DMS53 (cell line): ENCODE data around the gene DOCK2.
"Not testable (repeated sequence)": the region's sequence is repeated elsewhere in the genome, so short reads cannot be mapped to it uniquely, and the experiment has no call there.

Source experiments
- DNase-seq: peaks from one replicate; lab custom pipeline; 2025; lab: John Stamatoyannopoulos, UW

DOCK2 gene

DNA sequence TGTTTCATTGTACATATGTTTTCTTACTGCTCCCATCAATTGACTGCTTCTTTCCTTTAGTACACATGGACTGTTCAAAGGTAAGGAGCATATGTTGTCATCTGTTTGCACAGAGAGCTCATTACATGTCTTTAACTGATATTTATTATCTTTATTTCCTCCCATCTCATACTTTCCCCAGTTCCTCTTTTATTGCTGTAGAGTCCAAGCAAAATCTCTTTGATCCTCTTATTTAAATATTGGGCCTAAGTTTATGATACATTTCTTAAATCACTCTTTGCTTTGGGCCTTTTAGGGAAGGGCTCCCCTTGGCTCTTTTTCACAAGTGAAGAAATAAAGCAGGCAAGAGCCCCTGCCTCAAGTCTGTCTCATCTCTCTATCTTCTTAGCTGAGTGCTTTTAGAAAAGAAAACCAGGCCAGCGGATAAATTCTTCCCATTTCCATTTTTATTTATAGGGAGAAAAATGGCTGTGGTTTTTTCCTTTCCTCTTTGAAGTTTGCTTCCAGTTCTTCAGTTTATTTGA lies 152.4 kb downstream of the DOCK2 start:
- no peak for DNase-seq

DNA sequence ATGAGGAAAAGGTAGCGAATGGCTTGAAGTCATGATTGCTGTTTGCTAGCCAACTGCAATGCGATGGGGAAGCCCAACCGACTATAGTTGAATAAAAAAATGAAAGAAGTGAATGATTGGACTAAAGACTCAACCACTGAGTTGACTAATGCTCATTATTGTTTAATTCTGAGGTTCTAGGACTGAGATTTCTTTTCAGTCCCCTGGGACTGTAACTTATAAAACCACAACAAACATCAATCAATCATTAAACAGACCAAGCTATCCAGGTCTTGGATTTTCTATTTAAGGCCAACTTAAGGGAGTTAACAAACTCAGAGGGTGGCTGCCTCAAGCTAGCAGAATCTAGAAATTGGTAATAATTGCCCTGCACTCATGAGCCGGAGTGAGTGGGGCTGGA lies 154.2 kb downstream of the DOCK2 start:
- no peak for DNase-seq

DNA sequence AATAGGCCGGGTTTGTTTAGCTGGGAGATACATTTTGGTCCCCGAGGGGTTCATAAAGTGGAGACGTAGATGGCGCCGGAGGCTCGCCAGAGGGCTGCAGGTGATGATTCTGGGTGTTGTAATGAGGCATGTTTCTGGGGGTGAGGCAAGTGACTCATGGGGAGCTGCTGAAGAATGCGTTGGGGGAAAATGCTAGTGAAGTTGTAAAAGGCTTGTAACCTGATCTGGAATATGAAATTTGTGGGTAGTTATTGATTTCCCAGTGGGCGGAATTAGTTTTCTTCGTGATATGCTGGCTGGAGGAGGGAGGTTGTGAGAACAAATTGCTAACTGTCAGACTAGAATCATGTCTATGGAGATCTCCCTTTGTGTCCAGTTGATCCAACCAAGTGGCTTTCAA lies 158.3 kb downstream of the DOCK2 start:
- no peak for DNase-seq

DNA sequence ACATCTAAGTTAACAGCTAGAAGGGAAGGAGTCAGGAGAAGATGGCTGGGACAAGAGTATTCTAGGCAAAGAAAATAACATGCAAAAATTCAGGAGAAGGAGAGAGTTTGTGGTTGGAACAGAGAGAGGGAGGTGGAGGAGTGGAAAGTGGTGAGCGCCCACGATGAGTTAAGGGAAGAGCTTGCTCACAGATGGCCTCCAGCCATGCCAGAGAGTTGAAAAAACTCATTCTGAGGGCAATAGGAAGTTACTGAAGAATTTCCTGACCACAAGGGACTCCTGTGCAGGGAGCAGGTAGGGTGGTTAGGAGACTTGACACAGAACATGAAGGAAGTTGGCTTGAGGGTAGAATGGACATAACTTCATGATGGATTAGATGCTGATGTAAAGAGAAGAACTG lies 159.7 kb downstream of the DOCK2 start:
- DNase-seq, result no peak

DNA sequence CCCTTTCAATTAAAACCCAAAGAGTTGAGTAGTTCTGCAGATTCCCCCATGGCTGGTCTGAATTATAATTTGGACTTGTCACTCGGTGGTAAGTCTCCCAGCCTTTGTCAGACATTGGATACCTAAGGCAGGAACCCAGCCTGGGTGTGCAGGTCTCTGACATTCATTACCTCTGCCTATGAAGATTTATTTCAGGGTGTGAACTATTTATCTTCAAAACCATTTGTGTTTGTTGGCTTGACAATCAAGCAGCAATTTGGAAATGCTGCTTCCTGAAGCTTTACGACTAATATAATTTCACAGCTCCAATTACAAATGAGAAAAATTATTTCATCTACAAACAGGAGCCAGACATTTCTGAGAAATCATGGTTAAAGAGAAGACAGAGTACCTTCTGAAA lies 160.5 kb downstream of the DOCK2 start:
- no peak for DNase-seq

DNA sequence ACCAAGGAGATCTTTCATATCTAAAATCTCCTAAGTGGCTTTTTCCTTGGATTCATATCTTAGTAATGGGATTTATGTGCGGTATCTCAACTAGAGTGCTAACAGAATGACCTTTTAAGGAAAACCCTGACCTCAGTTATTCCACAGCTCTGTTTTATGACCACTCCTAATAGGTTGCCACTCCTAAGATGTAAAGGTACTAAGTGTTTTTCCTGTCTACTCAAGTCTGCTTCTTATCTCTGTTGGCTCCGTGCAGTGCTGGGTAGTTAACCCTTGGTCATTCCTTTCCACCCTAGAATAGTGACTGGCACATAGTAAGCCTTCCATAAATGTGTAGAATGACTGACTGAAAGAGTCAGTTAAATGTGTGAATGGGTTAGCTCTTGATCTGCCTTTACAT lies 161.4 kb downstream of the DOCK2 start:
- DNase-seq, result no peak

DNA sequence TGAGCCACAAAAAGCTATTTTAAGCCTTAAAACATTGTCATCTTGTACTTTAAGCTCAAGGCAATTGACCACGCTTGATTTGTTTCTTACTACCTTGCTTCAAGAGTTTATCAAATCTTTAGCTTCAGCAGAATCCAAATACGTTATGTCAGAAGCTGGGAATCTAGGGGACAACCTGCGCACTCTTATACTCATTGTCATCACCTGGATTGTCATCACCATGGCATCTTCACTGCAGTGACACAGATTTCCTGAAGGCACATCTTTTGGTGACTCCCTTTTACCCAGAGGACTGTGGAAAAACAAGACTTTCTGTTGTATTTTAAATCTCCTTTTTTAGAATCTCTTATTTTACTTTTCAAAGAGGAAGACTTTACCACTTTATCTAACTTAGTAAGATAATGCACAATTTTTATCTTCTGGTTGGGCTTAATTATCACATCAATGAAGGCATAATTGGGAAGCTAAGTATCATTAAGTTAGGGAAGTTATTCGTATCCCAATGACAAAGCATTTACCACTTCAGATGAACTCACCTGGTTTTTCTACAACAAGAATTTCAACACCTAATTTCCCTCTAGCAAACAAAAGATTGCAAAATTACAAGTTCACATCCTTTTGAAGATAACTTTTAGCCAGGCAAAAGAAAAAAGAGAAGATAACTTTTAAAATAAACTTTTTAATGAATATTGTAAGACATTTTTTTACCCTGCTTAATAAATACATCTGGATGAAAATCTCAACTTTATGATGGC lies 162.0 kb downstream of the DOCK2 start:
- no peak for DNase-seq

DNA sequence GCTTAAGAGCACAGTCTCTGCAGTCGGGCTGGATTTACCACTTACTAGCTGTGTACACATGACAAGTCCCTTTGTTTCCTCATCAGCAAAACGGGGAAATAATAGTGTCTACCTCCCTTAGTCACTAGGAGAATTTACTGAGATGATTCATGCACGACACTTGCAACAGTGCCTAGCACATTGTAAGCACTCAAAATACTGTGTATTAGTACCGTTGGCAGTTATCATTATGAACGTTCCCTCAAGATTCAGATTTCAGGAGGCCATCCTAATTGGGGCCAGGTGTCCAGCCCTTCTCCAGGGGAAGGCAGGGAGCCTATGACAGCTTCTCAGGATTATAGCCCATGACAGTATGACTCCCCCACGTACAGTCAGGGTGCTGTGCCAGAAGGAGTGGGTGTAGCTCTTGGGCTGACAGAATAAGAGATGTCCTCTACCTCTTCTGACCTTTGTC lies 164.3 kb downstream of the DOCK2 start:
- peak; percentile 10 for DNase-seq

DNA sequence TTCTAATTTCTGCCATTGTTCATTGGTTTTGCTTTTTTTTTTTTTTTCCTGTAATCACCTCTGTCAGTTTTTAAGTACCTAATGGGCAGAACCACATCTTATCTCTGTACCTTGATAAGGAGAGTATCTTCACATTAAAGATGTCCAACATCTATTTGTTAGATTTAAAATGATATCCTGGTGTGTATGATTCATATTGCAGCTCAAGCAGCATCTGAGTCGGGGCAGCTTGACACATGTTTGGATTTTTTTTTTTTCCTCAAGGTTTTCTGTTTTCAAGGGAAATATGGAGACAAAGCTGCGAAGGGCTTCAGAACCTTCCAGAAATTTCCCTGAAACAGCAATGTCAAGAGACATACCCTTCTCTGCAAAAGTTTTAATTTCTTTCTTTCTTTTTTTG lies 164.7 kb downstream of the DOCK2 start:
- no peak for DNase-seq

DNA sequence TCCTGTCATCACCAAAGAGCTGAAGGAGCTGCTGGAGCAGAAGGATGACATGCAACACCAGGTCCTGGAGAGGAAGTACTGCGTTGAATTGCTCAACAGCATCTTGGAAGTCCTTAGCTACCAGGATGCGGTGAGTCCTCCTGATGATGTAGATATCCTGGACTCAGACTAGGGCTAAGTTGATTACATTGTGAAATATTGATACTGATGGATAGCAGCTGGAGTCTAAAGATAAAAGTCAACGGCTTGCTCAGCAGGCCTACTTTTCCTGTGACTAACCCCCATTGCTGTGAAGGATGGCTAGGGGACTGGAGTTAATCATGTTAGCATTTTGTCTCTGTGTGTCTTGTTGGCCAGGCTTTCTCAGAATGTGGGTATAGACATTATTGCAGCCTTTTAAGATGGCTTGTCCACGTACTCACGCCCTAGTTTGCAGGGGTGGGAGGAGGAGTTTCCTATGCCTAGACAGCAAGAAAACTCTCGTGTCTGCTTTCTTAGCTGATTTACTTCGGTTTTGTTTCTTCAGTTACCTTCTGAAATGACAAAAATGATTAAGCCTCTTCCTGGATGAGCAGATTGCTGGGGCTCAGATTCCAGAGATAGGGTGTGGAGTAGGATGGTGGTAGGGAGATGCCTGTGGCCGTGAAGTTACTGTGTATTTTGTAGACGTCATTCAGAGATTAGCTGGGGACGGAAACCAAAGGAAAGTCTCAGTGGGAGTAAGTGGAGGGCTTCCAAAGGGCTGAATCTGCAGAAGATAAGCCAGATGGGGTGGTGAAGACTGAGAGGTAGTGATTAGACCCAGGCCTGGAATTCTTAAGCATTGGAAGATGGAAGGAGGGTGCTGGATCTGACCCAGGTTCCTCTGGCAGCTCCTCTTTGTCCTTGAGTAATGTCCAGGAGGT lies 166.3 kb downstream of the DOCK2 start:
- DNase-seq, result no peak

DNA sequence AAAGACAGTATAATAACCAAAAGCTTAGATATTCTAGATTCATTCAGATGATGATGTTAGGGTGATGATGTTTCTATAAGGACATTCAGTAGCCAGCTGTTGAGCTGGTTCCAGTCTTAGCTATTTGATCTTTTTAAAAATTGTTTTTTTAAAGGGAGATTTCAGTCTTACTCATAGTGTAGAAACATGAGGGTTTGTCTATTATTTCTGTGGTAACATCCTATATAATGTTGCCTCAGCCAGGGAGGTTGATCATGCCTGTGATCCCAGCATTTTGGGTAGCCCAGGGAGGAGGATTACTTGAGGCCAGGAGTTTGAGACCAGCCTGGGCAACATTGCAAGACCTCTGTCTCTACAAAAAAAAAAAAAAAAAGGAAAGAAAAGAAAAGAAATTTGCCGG lies 167.8 kb downstream of the DOCK2 start:
- no peak for DNase-seq

DNA sequence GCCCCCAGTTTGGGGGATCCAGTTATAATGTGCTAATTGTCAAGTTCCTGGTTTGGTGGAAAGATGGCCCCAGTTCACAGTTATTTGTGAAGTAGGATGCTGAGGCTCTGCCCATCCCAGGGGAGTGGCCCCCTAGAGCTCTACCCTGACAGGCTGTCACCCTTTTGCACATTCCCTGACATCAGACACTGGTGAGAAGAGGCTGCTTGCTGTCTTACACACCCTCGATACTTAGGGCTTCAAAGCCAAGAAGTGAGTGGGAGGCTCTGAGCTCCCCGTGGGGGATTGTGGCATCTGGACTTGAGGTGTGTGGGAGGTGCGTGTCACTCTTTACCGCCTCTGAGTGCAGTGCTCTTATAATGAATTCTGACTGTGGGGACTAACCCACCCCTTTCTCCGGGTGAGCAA lies 168.5 kb downstream of the DOCK2 start:
- DNase-seq, result no peak

DNA sequence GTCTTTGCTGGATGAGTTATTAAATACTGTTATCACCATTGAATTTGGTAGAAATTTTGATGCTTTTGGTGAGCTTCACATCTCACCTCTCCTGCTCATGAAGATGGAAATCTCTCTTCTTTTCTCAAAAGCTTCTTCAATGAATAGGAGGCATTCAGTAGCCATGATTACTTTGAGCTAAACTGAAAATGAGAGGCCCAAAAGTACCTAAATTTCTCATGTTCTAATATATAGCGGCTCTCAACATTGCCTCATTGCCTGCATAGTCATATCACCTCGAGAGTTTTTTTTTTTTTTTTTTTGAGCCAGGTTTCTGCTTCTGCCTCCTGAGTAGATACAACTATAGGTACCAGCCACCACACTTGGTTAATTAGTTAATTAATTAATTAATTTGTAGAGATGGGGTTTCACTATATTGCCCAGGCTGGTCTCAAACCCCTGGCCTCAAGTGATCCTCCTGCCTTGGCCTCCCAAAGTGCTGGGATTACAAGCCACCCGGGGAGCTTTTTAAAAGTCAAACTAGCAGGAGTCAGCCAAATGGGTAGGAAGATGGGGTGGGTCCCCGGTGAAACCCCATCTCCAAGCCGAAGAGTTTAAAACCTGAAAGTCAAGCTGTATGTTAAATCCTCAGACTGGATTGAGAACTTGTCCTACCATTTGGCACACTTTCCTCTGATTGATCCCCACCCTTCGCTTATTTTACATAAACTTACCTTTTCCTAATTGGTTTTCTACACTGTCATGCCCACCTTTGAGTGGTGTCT lies 169.0 kb downstream of the DOCK2 start:
- no peak for DNase-seq

DNA sequence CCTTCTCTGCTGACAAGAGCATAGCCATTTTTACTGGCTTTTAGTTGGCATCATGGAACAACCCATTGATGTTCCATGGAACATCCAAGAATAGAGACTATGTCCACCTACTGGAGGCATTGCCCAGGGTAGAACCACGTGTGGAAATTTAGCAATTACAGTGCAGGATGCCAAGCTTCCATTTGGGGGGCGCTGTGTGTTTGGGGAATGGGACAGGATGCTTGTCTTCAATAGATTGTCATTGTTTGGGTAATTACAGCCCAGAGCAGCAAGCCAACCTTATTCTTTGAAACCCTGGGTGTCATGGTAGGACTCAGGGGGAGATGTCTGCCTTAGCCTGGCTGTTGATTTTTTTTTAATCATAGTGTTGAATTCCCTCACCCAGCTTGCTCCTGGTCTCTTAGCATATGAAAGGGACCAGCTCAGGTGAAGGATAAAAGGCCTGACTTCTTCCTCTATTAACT lies 171.1 kb downstream of the DOCK2 start:
- DNase-seq, result no peak

DNA sequence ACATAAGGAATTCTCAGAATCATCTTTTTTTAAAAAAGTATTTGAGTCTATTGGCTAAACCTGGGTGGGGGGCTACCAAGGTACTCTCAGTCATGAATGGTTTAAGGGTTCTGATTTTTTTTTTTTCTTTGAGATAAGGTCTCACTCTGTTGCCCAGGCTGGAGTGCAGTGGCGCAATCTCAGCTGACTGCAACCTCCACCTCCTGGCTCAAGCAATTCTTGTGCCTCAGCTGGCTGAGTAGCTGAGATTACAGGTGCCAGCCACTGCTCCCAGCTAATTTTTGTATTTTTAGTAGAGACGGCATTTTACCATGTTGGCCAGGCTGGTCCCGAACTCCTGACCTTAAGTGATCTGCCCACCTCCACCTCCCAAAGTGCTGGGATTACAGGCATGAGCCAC lies 171.8 kb downstream of the DOCK2 start:
- DNase-seq, result not testable (repeated sequence)

DNA sequence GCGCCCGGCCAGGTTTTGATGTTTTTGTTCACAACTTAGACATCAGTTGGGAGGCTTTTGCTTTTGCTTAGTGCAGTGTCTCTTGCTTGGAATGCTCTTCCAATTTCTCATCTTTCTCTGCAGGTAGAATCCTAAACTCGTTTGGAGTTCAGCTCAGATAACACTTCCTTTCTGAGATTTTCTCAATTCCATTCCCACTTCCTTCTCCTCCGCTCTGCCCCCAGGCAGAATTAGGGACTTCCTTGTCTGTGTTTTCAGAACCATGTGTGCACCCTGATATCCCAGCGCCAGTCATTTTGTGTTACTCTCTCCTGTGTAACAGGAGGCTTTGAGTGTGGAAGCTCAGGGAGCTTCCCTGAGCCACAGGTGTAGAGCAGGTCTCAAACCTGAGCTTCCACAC lies 172.2 kb downstream of the DOCK2 start:
- no peak for DNase-seq

DNA sequence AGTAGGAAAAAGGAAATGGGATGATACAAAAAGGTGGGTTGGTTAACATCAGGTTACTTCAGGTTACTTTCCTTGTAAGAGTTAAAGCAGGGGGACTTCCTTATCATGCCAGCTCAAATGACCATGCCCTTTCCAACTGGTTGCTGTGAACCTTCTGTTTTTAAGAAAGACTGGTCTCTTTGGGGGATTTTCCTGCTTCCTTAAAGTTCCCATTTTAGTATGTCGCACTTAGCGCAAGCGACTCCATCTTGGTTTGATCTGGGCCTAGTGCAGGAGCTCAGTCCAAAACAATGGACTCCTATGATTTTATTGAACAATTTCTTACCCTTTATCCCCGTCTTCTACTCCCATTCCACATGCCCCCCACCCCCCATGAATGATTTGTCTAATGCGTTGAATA lies 173.4 kb downstream of the DOCK2 start:
- no peak for DNase-seq

DNA sequence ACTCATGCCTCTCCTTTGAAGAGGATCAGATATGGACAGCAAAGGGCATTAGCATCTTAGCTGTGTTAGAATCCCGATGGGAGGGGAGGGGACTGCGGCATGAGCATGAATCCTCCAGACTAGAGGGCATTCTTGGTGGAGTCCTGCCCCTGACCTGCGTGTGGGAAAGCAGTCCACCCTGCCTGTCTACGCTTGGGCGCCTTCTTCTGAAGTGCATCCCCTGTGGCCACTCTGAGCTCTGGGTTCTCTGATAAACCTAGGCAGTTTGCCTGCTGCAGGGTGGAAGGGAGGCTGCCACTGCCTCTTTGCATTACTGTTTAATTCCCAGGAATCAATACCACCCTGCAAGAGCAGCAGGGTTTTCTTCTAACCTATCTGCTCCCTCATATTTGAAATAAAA lies 173.9 kb downstream of the DOCK2 start:
- DNase-seq, result no peak

DNA sequence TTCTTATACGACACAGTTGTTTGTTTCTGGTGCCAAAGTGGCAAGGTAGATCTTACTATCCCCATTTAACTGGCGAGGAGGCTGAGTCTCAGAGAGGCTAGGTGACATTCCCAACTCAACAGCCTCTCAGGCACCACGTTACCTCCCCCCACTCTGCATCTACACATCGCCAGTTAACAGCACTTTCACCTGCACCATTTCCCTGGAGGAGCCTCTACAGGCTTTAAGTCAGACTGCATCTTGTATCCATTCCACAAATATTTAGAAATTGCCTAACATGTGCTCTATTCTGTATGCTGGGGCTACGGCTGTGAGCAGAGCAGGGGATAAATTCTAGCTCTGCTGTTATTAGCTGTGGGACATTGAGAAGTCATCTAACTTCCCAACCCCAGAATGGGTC lies 174.6 kb downstream of the DOCK2 start:
- no peak for DNase-seq

DNA sequence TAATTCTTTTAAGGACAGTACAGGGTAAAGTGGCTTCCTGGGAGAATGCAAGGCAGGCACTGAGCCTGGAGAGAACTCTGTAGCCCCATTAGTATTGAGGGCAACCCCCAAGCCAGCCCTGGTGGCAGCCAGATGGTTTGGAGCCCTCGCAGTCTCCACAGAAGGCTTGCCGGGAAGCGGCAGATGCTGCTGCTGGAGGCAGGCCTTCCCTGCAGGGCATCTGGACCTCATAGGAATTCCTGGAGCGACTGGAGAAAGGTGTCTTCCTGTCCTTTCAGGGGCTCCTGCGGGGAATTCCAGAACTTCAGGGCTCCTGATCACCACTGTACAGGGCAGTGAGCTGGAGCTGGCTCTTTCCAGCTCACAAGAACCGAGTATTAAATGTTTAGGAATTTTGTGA lies 175.7 kb downstream of the DOCK2 start:
- no peak for DNase-seq

DNA sequence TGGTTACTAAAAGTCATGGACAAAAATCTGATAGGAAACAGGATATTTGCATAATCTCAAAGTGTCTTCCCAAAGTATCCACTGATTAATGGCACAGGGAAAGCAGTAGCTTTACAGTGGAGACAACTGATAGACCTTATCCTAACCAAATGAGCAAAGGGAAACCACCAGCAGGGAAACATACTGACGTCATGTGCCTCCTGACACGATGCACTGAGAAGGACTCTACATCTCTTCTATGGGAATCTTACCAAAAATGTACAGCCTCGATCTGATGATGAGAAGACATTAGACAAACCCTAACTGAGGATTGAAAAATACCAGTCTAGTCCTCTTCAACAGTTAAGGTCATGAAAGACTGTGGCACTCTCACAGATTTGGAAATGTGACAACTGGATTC lies 177.0 kb downstream of the DOCK2 start:
- DNase-seq, result no peak

DNA sequence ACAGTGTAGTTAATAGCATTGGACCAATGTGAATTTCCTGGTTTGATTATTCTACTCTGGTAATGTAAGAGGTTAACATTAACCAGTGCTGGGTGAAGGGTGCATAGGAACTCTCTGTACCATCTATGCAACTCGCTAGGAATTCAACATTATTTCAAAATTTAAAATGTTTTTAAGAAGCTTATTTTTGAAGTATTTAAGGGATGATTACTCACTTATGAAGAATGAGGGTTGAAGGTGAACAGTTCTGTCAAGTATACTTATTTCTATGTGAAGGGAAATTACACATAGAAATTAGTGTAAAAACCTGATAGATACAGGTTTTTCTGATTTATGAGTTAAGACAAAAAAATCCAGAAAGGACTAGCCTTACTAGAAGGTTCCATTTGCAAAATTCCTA lies 177.4 kb downstream of the DOCK2 start:
- DNase-seq, result no peak
